Left hindlimb (tissue), 1 donor: Measurements from ENCODE around the gene C12orf75.
"Not testable (repeated sequence)": the region's sequence is repeated elsewhere in the genome, so short reads cannot be mapped to it uniquely, and the experiment has no call there.

Source experiments
- DNase-seq: peaks from one replicate; pipeline ENCODE4 v3.0.0-alpha.2; 2018

C12orf75 gene

GRCh38 chr12:105310476-105311085 is 19.9 kb upstream of the C12orf75 start:
- DNase-seq, result not testable (repeated sequence)

GRCh38 chr12:105311936-105312335 is 18.6 kb upstream of the C12orf75 start:
- not testable (repeated sequence) for DNase-seq

GRCh38 chr12:105313755-105314154 is 16.7 kb upstream of the C12orf75 start:
- not testable (repeated sequence) for DNase-seq

- DNase-seq, result no peak
These were observed 15.4 kb upstream of the C12orf75 start for GRCh38 chr12:105315130-105315529.

- no peak for DNase-seq
These were observed 14.8 kb upstream of the C12orf75 start for GRCh38 chr12:105315726-105316125.

GRCh38 chr12:105316931-105317852 is 13.3 kb upstream of the C12orf75 start:
- DNase-seq, result no peak

GRCh38 chr12:105317942-105318621 is 12.4 kb upstream of the C12orf75 start:
- no peak for DNase-seq

GRCh38 chr12:105318651-105319483 is 11.6 kb upstream of the C12orf75 start:
- DNase-seq, result no peak

- DNase-seq, result no peak
These were observed 10.7 kb upstream of the C12orf75 start for GRCh38 chr12:105319691-105320209.

- DNase-seq, result no peak
These were observed 9.4 kb upstream of the C12orf75 start for GRCh38 chr12:105321125-105321524.

GRCh38 chr12:105322070-105322469 is 8.4 kb upstream of the C12orf75 start:
- no peak for DNase-seq

GRCh38 chr12:105324704-105325103 is 5.8 kb upstream of the C12orf75 start:
- no peak for DNase-seq

GRCh38 chr12:105325117-105325516 is 5.4 kb upstream of the C12orf75 start:
- DNase-seq, result no peak

- DNase-seq, result no peak
These were observed 587 bp upstream of the C12orf75 start for GRCh38 chr12:105329926-105330282.

GRCh38 chr12:105330931-105331804 is 677 bp downstream of the C12orf75 start:
- DNase-seq, result peak; percentile 60

- no peak for DNase-seq
These were observed 1.3 kb downstream of the C12orf75 start for GRCh38 chr12:105331805-105332251.

GRCh38 chr12:105332286-105332685 is 1.8 kb downstream of the C12orf75 start:
- DNase-seq, result not testable (repeated sequence)

GRCh38 chr12:105332925-105333324 is 2.4 kb downstream of the C12orf75 start:
- DNase-seq, result no peak

GRCh38 chr12:105334001-105334400 is 3.5 kb downstream of the C12orf75 start:
- DNase-seq, result no peak

- no peak for DNase-seq
These were observed 4.1 kb downstream of the C12orf75 start for GRCh38 chr12:105334582-105334981.

- no peak for DNase-seq
These were observed 5.4 kb downstream of the C12orf75 start for GRCh38 chr12:105335856-105336255.
